Measurements from ENCODE around the gene A3GALT2.

DNA sequence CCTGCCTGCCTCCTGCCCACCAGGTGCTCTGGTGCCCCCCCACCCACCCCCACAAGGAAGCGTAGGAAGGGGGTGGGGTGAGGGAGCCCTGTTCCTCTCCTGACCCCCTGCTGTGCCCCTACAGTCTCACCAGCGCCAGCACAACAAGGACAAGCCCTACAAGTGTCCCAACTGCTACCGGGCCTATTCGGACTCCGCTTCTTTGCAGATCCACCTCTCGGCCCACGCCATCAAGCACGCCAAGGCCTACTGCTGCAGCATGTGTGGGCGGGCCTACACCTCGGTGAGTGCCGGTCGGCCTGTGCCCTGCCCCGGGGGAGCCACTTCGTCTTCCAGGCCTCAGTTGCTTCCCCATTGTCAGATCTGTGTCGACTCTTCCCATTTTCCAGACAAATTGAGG, 25.9 kb downstream of the A3GALT2 start:
- TF ChIP-seq POLR2A (IDR thresholded peaks at IDR 0.05), result no peak
- TF ChIP-seq, protein P1, sequence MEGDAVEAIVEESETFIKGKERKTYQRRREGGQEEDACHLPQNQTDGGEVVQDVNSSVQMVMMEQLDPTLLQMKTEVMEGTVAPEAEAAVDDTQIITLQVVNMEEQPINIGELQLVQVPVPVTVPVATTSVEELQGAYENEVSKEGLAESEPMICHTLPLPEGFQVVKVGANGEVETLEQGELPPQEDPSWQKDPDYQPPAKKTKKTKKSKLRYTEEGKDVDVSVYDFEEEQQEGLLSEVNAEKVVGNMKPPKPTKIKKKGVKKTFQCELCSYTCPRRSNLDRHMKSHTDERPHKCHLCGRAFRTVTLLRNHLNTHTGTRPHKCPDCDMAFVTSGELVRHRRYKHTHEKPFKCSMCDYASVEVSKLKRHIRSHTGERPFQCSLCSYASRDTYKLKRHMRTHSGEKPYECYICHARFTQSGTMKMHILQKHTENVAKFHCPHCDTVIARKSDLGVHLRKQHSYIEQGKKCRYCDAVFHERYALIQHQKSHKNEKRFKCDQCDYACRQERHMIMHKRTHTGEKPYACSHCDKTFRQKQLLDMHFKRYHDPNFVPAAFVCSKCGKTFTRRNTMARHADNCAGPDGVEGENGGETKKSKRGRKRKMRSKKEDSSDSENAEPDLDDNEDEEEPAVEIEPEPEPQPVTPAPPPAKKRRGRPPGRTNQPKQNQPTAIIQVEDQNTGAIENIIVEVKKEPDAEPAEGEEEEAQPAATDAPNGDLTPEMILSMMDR (IDR thresholded peaks at IDR 0.05), result no peak
- TF ChIP-seq EP300 (IDR thresholded peaks at IDR 0.05), result no peak

All from ovary (tissue), 3 donors.